MV-4-11 (cell line): ENCODE data around the gene DPP6.
A peak's percentile ranks its signal among the peaks of the same experiment; 100 is the strongest.
"Not testable (repeated sequence)": the region's sequence is repeated elsewhere in the genome, so short reads cannot be mapped to it uniquely, and the experiment has no call there.

ENCODE experiments used
- DNase-seq: peaks from one replicate; lab custom pipeline; 2025; lab: John Stamatoyannopoulos, UW

DPP6 gene

DNA sequence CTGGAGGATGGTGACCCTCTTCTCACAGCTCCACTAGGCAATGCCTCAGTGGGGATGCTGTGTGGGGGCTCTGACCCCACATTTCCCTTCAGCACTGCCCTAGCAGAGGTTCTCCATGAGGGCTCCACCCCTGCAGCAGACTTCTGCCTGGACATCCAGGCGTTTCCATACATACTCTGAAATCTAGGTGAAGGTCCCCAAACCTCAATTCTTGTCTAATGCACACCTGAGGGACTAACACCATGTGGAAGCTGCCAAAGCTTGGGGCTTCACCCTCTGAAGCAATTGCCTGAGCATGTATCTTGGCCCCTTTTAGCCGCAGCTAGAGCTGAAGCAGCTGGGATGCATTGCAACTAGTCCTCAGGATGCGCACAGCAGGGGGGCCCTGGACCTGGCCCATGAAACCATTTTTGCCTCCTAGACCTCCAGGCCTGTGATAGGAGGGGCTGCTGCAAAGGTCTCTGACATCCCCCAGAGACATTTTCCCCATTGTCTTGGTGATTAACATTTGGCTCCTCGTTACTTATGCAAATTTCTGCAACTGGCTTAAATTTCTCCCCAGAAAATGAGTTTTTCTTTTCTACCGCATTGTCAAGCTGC is 882.3 kb downstream of the DPP6 start:
- DNase-seq, result not testable (repeated sequence)

DNA sequence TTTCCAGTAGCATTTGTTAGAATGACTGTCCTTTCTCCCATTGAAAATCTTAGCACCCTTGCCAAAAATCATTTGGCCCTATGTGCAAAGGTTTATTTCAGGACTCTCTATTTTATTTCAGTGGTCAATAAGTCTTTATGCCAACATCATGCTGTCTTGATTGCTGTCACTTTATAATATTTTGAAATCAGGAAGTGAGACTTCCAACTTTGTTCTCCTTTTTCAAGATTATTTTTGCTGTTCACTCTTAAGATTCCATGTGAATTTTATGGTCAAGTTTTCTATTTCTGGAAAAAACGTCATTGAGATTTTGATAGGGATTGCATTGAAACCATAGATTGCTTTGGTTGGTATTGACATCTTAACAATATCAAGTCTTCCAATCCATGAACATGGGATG is 885.6 kb downstream of the DPP6 start:
- DNase-seq, result peak; percentile 43

DNA sequence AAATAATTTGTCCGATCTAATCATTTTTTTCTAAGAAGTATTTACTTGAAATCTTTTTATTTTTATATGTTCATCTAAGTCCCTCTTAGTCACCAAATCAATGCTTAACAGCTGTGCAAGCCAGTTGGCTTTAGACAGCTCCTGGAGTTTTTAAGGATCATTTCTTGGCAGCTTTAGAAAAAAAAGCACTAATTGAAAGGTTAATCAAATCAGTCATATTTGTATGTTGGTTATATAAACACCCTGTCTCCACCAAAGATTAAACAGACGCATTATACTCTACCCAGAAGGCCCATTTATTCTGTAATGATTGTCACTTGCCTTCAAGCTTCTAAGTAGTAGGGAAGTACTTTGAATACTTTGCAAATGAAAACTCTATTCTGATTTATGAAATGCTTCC is 890.5 kb downstream of the DPP6 start:
- no peak for DNase-seq
